NCI-H187 (cell line): ENCODE data around the gene CIAO3.

Experiments used
- DNase-seq, 2 experiments: peaks; one replicate each; lab custom pipeline; 2025; lab: John Stamatoyannopoulos, UW

CIAO3 gene

DNA sequence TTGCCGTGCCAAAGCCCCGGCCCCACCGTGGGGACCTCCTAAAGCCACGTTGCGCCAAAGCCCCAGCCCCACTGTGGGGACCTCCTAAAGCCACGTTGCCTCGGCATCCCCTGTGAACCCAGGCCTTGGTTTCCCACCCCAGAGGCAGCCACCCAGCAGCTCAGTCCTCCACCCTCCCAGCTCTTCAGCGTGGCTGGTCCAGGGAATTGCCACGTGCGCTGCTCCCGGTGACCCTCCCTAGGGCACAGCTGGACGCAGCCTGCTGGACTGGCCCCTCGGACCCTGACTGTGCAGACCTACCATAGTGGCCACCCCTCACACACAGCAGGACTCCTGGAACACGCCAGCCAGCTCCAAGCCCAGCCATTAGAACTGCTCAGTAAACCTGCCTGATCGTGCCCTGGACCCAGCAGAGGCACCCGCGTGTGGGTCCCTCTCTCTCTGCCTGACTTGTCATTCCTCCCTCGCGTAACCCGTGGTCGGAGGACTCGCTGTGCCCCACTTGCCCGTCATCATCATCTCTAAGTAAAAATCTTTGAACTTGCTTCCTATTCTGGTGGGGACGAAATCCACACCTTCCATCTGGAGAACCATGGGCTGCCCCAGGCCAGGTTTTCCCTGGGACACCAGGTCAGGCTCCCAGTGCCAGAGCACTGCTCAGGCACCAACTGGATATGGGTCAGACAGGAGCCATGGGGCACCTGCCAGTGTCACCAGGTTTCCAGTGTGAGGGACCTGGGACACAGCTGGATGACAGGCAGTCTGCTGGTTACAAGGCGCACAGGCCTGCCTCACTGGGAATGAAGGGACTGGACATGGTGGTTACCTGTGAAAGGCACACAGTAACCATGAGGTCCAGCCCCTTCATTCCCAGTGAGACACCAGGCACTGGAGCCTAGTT lies 5.6 kb downstream of the CIAO3 start:
- no peak for DNase-seq

DNA sequence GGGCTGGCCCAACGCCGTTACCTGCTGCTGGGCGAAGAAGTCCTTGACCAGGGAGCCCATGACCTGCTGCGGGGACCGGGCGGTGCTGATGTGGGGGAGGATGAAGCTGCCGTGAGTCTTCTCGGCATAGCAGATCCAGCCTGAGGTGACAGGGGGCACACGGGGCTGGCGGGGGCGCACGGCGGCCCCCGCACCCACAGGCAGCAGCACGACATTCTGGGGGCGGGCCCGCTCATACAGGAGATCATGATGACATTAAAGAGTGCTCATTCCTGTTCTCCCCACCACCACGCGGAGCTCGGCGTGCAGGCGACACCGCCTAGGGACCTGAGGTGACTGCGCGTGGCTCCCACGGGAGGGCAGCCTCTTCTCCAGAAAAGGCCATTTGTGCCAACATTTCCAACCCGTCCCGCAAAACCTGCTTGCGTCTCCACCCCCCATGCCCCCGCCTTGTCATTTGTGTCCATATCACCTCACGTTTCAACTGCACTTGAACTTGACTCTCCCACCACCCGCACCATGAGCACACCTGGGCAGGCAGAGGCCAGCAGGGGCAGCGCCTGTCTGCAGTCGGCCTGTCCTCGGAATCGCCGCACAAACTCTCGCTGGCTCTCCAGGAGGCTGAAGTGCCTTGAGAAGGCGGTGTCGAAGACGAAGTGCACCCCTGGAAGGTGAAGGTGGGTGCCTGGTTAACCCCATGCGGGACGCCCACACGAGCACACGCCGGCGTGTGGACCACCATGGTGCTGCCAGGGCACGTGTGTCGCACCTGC lies 6.4 kb downstream of the CIAO3 start:
- no peak for DNase-seq

DNA sequence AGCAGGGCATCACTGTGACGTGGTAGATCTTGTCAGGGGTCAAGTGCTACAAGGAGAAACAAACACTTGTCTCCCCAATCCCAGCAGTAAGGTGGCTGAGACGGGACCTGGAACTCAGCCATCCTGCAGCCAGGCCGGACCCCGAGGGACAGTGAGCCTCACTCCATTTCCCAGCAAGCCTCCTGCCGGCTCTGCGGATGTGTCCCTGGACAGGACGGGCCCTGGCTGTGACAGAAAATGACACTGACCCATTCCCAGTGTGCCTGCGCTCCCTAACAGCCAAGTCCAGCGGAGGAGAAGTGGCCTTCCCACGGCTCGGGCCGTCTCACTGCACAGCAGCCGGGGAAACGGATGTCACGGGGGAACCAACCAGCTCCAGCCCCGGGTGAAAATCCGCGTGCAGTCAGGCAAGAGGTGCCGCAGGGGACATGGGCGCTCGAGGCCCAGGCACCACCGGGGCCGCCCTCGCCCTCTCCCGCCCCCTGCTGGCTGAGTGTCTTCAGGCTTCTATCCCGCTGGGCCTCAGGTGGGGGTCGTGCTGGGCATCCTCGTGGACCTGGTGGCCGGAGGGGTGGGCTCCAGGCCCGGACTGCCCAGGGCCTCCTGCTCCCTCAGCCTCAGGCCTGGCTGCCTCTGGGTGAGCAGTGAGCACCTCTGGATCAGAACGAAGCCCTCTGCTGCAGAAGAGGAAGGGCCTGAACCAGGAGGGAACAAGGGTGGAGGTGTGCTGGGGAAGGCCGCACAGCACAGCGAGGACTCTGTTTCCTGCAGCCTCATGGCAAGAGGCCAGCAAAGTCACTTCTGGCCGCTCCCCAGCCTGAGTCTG lies 7.2 kb downstream of the CIAO3 start:
- no peak for DNase-seq

DNA sequence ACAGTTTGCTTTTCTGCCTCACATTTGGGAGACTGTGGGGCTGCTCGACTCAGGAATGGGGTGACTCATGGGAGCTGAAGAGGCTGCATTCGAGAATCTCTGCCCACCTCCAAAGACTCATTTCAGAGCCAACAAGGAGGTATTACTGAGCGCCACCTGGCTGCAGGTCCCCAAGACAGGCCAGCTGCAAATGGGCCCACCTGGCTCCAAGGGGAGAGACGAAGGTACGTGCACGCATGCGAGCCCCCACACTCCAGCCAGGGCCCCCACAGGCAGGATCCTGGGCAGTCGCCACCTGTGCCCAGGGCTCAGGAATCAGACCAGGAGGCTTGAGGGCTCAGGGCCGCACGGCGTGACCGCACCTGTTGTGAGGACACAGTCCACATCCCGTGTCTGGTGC lies 7.9 kb downstream of the CIAO3 start:
- DNase-seq: no peak

DNA sequence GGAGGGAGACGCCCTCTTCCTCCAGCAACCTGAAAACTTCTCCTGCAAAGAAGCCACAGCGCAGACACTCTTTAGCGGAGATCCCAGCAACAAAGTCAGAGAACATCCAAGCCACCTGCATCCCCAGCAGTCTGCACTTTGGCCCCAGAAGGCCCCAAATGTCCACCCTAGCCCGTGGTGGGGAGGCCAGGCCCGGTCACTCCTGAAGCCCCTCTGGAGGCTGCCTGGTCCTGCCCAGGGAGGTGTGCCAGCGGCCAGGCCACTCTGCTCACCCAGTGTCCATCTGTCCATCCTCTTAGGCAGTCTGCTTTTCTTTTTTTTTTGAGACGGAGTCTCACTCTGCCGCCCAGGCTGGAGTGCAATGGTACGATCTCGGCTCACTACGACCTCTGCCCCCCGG lies 8.5 kb downstream of the CIAO3 start:
- no peak for DNase-seq

DNA sequence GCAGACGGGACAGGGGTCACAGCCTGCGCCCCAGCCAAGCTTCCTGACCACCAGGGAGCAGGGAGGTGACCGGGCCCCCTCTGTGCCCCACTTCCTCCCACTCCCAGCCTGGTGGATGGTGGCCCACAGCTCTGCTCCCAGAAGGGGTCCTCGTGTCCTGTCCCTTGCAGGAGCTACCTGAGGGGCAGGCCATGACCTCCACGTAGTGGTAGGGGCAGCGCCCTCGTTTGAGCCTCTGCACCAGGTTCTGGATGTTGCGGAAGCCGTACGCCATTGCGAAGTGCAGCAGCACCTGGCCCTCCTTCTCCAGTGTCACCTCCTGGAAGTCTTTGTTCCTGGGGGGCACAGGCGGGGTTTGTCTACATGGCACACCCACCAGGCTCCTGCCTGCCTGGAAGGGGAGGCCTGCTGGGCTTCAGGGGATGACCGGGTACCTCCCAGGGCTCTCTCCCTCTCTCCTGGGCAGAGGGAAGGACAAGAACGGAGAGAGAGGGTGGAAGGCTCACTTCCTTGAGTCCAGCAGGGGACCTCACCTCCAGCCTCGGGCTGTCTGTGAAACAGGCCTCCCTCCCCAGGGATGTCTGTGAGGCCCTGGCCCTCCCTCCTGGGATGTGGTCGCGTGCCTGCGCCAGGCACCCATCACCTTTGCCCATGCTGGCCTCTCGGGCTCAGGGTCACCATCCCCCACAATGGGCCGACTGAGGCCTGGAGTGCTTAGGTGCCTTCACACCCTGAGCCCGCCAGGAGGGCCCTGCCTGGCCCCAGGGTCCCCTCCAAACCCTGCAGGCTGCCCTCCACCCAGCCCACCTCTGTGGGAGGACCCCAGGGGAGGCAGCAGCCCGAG lies 9.9 kb downstream of the CIAO3 start:
- no peak for DNase-seq

DNA sequence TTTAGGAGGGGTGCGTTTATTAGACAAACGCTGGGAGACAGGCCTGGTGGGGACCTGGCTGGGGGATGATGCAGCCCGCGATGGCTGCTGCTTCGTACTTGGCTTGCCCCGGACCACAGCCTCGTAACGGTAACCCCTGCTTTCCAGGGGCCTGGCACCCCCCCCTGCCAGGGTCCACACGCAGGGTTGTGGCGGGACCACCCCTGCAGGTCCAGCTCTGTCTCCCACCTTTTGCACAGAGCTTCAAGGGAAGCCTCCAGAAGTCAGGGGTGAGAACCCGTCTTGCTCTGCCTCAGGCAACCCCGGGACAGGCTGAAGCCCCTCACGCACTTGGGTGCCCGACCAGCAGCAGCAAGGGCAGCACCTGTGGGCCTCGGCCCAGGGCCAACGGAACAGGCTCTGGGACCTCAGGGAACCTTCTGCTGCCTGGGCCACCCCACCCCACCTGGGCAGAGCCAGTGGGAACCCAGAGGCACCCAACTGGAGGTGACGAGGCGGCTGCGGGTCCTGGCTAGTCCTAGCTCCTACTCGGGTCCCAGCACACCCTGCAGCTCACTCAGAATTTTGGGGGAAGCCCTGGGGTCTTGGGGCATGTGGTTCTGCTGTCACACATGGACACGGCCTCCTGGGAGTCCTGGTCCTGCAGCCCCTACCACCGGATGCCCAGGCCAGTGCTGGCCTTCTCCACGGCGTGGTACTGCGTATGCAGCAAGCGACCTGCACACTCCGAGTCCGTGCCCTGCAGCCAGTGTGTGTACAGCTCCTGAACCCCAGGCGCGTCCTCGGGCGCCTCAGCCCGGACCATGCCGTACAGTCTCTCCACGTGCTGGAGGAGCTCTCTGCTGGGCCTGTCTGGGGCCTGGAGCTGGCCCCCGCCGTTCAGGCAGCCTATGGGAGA lies 10.8 kb downstream of the CIAO3 start:
- no peak for DNase-seq

DNA sequence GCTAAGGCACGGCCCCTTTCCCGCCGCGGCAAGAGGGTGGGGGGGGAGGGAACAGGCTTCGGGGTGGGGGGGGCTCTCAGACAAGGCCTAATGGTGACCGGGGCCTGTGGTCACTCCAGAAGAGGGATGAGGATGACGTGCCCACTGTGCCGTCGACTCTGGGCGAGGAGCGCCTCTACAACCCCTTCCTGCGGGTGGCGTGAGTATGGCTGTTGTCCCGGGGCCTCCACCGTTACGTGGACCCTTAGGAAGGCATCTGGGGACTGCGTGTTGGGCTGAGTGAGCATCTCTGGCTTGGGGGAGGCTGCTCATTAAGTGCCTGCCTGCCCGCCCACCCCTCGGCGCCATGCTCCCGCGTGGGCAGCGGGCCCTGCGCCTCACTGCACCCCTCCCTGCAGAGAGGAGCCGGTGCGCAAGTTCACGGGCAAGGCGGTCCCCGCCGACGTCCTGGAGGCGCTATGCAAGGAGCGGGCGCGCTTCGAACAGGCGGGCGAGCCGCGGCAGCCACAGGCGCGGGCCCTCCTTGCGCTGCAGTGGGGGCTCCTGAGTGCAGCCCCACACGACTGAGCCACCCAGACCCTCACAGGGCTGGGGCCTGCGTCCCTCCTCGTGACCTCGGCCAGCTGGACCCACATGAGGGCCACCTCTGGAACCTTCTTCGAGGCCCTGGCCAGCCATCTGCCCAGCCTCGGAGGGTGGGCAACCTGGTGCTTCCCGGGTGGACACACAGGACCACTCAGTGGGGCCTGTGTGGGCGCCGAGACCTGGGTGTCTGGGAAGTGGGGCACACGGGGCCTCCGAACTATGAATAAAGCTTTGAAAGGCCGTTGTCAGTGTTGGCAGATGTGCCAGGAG lies 11.7 kb downstream of the CIAO3 start:
- no peak for DNase-seq

DNA sequence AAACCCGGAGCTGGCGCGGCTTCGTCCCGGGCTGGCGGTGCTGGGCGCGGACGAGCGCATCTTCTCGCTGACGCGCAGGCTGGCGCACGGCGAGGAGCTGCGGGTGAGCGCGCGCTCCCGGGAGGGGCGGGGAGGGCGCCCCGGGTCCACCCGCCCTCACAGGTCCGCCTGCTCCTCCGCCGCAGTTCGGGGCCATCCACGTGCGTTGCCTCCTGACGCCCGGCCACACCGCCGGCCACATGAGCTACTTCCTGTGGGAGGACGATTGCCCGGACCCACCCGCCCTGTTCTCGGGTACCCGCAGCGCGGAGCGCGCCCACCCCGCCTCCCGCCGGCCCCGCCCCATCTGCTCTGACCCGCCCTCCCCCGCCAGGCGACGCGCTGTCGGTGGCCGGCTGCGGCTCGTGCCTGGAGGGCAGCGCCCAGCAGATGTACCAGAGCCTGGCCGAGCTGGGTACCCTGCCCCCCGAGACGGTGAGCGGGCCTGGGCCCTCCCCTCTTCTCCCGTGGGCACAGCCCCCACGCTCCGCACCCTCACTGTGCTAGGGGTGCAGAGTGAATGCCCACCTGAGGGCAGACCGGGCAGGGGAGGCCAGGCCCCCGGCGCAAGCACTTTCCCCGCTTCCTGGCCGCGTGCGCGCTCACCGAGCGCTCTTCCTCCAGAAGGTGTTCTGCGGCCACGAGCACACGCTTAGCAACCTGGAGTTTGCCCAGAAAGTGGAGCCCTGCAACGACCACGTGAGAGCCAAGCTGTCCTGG lies 12.5 kb downstream of the CIAO3 start:
- no peak for DNase-seq

DNA sequence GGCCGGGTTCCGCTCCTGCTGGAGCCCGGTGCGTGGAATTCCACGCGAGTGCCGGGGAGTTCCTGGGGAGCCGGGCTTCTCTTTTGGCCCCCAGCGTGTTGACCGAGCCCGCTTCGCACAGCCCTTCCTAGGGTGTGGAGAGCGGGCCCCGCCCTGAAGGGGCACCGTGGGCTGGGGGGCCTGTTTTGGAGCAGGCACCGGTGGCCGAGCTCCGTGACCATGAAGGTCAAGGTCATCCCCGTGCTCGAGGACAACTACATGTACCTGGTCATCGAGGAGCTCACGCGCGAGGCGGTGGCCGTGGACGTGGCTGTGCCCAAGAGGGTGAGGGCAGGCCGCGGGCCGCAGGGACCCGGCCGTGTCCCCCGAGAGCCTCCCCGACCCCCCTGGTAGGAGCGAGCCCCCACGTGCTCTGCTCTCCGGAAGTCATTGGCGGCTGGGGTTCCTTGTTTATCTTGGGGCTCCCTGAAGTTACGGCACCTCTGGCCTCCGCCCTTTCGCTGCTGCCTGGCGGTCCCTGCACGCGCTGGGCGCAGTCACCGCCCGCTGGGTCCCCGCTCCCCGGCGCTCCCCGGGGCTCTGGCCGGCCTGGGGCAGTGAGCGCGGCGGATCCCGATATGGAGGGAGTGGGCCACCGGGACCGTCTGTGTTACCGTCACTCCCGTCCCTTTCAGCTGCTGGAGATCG lies 13.4 kb downstream of the CIAO3 start:
- no peak for DNase-seq

DNA sequence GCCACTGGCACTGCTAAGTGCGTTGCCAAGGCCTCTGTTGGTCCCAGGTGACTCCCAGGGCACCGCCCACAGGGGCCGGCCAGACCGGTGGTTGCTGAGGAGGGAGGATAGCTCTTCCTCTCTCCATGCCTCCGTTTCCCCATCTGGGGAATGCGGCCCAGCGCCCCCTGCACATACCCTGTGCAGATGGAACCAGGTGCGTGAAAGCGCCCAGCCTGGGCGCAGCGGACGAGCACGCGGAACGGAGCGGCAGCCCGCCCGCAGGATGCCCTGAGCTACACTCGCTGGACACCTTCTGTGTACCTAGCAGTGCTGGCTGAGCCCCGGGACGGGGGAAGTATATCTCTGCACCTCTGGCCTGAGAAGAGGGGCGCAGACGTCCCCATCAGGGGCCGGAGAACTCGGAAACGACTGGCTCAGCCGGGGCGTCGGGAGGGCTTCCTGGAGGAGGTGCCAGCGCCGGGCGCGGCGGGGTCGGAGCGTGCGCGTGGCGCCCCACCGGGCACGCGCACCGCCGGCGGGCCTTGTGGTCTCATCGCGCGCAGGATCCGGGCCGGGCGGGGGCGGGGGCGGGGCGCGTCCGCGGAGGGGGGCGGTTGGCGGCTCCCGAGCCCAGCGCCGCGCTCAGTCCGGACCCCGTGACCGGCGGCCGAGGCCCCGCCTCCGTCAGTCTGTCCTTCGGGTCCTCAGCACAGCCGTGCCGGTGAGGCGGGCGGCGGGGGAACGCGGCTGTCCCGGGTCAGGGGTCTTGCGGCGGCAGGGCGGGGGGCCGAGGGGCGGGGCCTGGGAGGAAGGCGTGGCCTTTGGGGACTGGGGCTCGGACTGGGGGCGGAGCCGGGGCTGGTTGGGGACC lies 14.1 kb downstream of the CIAO3 start, which contains the start of the genes CCDC78 and HAGHL:
Gene CCDC78 (minus strand): TSS at position 6 of the 853 bp plus-strand sequence. CDS start 76 bp downstream, outside the sequence.
Gene HAGHL (plus strand): TSS at position 669 of the 853 bp plus-strand sequence. CDS start 404 bp downstream, outside the sequence.
- no peak for DNase-seq

DNA sequence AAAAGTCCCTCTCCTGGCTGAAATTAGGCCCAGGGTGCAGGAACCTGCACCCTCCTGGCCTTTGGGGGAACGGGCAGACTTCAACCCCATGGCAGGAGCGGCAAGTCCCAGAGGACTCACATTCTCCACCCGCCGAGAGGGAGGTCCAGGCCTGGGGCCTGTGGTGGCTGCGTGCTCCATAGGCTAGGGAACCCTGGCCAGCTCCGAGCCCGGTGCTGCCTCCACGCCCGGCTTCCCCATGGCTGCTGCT lies 14.7 kb downstream of the CIAO3 start:
- no peak for DNase-seq

DNA sequence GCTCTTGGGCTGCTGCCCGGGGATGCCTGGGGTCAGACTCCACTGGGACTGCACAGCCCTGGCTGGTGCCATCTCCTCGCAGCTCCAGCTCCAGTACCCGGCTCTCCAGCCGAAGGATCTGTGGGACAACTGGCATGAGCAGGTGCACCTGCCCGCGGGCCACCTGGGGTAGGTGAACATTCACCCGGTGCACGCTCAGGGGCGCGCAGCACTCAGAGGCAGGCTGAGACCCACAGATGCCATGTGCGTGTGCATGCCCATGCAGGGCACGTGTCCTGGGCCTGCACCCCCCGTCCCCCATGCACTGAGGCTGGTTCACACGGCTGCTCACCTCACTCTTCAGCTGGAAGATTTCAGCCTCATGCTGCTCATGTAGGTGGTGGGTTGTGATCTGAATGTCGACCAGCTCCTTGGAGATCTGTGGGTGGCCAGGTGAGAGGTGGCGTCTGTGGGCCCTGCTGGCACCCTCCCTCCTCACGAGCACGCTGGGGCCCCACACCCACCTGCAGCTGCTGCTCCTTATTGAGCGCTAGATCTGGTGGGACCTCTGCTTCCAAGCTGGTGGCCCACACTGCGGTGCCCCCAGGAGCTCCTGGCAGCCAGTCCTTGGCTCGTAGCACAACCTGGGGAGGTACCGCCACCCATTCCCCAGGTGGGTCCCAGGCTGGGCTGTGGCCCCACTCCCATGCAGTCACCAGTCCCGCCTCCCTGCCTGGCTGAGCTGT lies 15.2 kb downstream of the CIAO3 start:
- no peak for DNase-seq

DNA sequence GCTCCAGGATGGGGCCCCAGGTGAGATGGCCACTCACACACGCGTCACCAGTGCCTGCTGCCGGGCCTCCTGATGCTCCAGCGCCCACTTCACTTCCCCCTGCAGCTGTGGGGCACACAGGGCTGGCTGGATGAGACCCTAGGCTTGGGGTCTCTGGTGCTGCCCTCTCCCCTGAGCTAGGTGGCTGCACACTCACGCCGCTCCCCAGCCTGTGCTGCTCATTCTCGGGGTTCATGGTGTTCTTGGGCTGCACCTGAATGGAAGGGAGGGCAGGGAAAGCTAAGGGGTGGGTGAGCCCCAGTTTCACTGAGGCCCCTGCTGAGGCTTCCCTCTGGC lies 15.8 kb downstream of the CIAO3 start:
- DNase-seq: no peak

DNA sequence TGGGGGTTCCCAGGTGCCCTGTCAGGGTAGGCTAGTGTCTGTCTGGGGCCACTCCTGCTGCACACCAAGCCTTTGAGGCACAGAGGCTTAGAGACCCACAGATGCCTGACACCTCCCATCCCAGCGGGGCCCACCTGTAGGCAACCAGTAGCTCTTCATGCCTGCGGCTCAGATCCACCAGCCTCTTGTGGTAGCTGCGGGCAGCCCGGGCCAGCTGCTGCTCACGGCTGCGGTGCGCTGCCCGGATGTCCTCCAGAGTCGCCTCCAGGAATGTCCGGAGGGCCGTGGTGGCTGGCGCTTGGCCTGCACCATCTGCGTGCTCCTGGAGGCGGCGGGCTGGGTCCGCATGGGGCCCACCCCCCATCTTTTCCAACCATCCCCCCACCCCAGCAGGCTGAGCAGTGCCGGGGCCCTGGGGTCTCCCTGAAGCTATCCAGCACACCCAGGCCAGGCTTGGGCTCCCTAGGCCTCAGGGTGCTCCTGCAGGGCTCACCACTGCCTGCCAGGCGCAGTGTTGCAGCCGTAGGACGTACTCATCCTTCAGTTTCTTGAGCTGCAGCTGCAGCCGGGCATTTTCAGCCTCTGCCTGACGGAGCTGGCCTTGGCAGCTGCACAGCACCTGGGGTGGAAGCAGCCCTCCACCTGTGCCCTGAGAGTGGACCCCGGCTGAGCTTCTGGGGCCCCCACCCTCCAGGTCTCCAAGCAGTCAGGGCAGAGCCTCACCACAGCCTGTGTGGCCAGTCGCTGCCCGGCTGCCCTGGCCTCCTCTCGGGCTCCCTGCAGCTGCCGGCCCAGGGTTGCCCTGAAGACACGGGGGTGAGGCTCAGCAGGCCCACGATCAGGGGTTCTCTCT lies 16.4 kb downstream of the CIAO3 start:
- no peak for DNase-seq

DNA sequence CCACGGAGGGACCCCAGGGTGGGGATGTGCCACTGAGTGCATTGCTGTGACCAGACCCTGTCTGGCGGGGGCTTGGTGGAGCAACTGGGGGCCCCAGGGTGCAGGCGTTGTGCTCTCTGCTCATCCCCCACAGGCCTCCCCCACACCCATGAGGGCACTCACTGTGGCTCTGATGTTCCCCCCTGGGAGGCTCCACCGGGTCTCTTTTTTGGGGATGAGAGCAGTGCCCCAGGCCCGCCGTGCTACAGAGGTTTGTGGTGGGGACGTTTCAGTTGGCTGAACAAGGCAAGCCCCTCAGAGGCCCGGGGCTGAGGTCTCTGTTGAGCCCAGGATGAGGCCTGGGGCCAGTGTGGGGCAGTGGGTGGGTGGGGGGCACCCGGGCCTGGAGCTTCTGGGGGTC lies 17.1 kb downstream of the CIAO3 start:
- DNase-seq: no peak
